Naive thymus-derived CD4-positive, alpha-beta T cell (primary cell): ENCODE data around the gene SUFU. TPM values are rescaled to one million over a fixed set of nuclear protein-coding genes. Genes with fewer than 3 reads are reported as not detected.

Source experiments
- ATAC-seq: fragments of 150-1000 bp; cut with Tn5 transposase; 2 replicates; pipeline ENCODE4 v1.10.0; 2021; ENCODE audit warnings: mild to moderate bottlenecking, moderate library complexity
- CTCF ChIA-PET: fragments of 350-600 bp; sonication (Branson Sonifier 250); formaldehyde crosslinking; loops from one replicate; lab custom pipeline; 2021; ENCODE audit warnings: antibody characterized with exemption; lab: Charles Lee
- POLR2A ChIA-PET: fragments of 350-600 bp; sonication (Branson Sonifier 250); formaldehyde crosslinking; loops from one replicate; lab custom pipeline; 2021; ENCODE audit warnings: antibody characterized with exemption, inconsistent platforms; lab: Charles Lee
- DNase-seq, 9 donors: peaks; one replicate each; pipeline versions ENCODE4 v3.0.0 to v3.0.0-alpha.2; 2020 to 2022; ENCODE audit warnings: mixed read lengths in 1 of 9
- H3K27ac ChIP-seq: one replicate; pipeline ENCODE4 v1.7.0; 2013; ENCODE audit warnings: mild to moderate bottlenecking, low read depth, low read length, moderate library complexity
- H3K27me3 ChIP-seq, 2 donors: one replicate each; pipeline ENCODE4 v1.7.0; 2013; ENCODE audit warnings: low read length in 2 of 2, mild to moderate bottlenecking in 2 of 2, moderate library complexity in 2 of 2; ENCODE audit not compliant: control insufficient read depth in 2 of 2, insufficient read depth in 2 of 2
- H3K36me3 ChIP-seq, 3 experiments: 1 replicate in 2 of 3; 2 replicates in 1 of 3; pipeline ENCODE4 v1.7.0; 2013; ENCODE audit warnings: low read length in 3 of 3, mild to moderate bottlenecking in 3 of 3, moderate library complexity in 1 of 3; ENCODE audit not compliant: insufficient read depth in 3 of 3, control insufficient read depth in 2 of 3
- H3K4me1 ChIP-seq, 2 donors: one replicate each; pipeline ENCODE4 v1.7.0; 2013; ENCODE audit warnings: low read length in 2 of 2, mild to moderate bottlenecking in 2 of 2, moderate library complexity in 1 of 2; ENCODE audit not compliant: control insufficient read depth in 2 of 2, insufficient read depth in 2 of 2
- H3K4me3 ChIP-seq: 2 replicates; pipeline ENCODE4 v1.7.0; 2013; ENCODE audit warnings: mild to moderate bottlenecking, low read length
- H3K9me3 ChIP-seq, 3 experiments: 1 replicate in 2 of 3; 2 replicates in 1 of 3; pipeline ENCODE4 v1.7.0; 2013; ENCODE audit warnings: low read length in 3 of 3; ENCODE audit not compliant: control insufficient read depth in 2 of 3
- H3K27ac Mint-ChIP-seq, 9 donors: one replicate each; pipeline ENCODE4 v1.8.0; 2020 to 2022; ENCODE audit warnings: mixed read lengths in 9 of 9, mild to moderate bottlenecking in 8 of 9, moderate library complexity in 5 of 9, inconsistent platforms in 2 of 9
- H3K27me3 Mint-ChIP-seq, 5 donors: one replicate each; pipeline ENCODE4 v1.8.0; 2021 to 2022; ENCODE audit warnings: mixed read lengths in 5 of 5, mild to moderate bottlenecking in 1 of 5
- H3K36me3 Mint-ChIP-seq, 5 donors: one replicate each; pipeline ENCODE4 v1.8.0; 2020 to 2022; ENCODE audit warnings: mixed read lengths in 5 of 5, mild to moderate bottlenecking in 3 of 5, inconsistent platforms in 1 of 5
- H3K4me1 Mint-ChIP-seq, 7 donors: one replicate each; pipeline ENCODE4 v1.8.0; 2020 to 2022; ENCODE audit warnings: mixed read lengths in 7 of 7, mild to moderate bottlenecking in 3 of 7, inconsistent platforms in 1 of 7
- H3K4me3 Mint-ChIP-seq, 10 donors: one replicate each; pipeline ENCODE4 v1.8.0; 2020 to 2022; ENCODE audit warnings: mild to moderate bottlenecking in 10 of 10, mixed read lengths in 10 of 10, moderate library complexity in 6 of 10, inconsistent platforms in 2 of 10
- H3K9me3 Mint-ChIP-seq, 11 donors: one replicate each; pipeline ENCODE4 v1.8.0; 2020 to 2022; ENCODE audit warnings: mixed read lengths in 11 of 11, mild to moderate bottlenecking in 4 of 11, inconsistent platforms in 1 of 11, moderate library complexity in 1 of 11
- intact Hi-C, 2 donors: fragments of 100-400 bp; cut with micrococcal nuclease; formaldehyde crosslinking; loops; one replicate each; pipeline ENCODE4 v1.15.1; 2023
- polyA plus RNA-seq, 2 donors: library from polyadenylated mRNA; unstranded; fragments of 300-500 nt; fragmentation: Illumina TruSeq; gene quantifications; one replicate each; pipeline ENCODE4 v1.2.3, GENCODE V29; 2021
- total RNA-seq, 6 experiments: library from RNA in 5 of 6; stranded (reverse) in 5 of 6; gene quantifications; 1 replicate in 5 of 6; 2 replicates in 1 of 6; pipeline ENCODE4 v1.2.3 and lab custom pipeline; 2021 to 2026

SUFU gene
- total and polyA plus RNA-seq, 7 experiments from 2014 or later = 2.9 to 17.5 (median 14.4) TPM

DNA sequence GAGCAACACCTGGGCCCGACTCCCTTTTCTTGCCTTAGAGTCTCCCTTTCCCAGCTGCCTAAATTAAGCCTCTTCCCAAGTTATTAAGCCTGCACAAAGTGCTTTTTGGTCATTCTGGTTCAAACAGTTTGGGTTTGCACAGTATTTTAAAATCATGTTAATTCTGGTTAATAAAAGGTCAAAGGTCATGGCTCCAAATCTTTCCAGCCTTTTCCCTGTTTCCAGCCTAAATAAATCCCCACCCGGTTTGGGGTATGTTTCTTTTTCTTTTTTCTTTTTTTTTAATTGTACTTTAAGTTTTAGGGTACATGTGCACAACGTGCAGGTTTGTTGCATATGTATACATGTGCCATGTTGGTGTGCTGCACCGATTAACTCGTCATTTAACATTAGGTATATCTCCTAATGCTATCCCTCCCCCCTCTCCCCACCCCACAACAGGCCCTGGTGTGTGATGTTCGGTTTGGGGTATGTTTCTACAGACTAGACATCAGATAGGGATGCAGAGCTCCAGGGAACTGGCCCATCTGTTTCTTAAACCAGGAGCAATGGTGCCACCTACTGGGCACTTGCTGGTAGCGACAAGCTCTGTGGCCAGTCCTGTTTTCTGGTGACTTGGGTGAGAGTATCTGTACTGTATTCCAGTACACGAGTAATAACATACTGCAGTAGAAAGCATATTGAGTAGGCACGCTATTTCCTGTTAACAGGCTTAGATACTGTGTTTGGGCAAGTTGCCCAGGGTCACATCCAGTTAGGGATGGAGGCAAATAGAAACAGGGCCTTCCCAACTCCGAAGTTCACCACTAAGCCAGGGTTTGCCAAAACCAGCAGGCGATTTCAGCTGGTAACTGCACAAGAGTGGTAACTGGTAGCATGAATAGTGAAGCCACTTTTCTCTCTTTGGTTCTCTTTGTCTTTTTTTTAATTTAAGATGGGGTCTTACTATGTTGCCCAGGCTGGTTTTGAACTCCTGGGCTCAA is 80.0 kb downstream of the SUFU start:
- POLR2A ChIA-PET = interaction anchor here (0.6 to 1.6 kb wide), 10 partner anchors 18 to 764 kb away, joined by 3 to 8 read pairs (median 3); partner anchors contain the start of gene SUFU
- Mint-ChIP-seq H3K4me1 (peaks cover 6 to 21% (median 16%) of the 10 kb centered on the region in 7 donors), H3K36me3 (peaks cover 0 to 4% (median 0%) of the 10 kb centered on the region in 5 donors)

DNA sequence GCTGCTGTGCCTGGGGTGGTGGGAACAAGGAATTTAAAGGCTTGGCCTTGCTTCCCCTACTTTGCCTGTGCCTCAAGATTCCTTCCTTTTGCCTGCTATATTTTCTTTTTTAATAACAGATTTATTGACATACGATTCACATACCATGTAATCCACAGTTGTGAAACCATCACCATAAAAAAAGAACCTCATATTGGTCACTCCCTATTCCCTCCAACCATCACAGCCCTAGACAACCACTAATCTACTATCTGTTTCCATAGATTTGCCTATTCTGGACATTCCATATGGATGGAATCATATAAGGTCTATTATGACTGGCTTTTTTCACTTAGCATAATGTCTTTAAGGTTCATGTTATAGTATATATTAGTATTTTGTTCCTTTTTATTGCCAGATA is 81.3 kb downstream of the SUFU start:
- no peak overlapping the region for H3K27ac Mint-ChIP-seq
- ChIA-PET CTCF (interaction anchor here (0.7 to 2.6 kb wide), 5 partner anchors 49 to 416 kb away, joined by 4 to 32 read pairs (median 7); partner anchors contain the start of genes ACTR1A and SUFU), POLR2A (no interaction called here)
- DNase-seq (no peak), ATAC-seq (no peak)
- H3K36me3 Mint-ChIP-seq = peaks cover 0 to 4% (median 0%) of the 10 kb centered on the region in 5 donors
- no peak overlapping the region for H3K4me3 Mint-ChIP-seq
- no peak overlapping the region for H3K4me3 ChIP-seq
- no peaks in the 10 kb centered on the region for H3K4me1 ChIP-seq
- H3K27me3 Mint-ChIP-seq = no peaks in the 10 kb centered on the region
- H3K4me1 Mint-ChIP-seq = peaks cover 4 to 14% (median 6%) of the 10 kb centered on the region in 7 donors
- intact Hi-C loops = no loop called here
- no peaks in the 10 kb centered on the region for H3K27me3 ChIP-seq
- no peaks in the 10 kb centered on the region for H3K9me3 Mint-ChIP-seq
- H3K9me3 ChIP-seq = no peaks in the 10 kb centered on the region
- no peak overlapping the region for H3K27ac ChIP-seq
- H3K36me3 ChIP-seq = no peaks in the 10 kb centered on the region

More for the DNA sequence above, 80.0 kb downstream of the SUFU start:
- H3K9me3 Mint-ChIP-seq = no peaks in the 10 kb centered on the region
- H3K4me3 ChIP-seq = no peak overlapping the region
- no peaks in the 10 kb centered on the region for H3K9me3 ChIP-seq
- peak overlapping the region in 5 of 9 donors; percentile 14 to 76 (median 47) for H3K27ac Mint-ChIP-seq
- H3K27me3 ChIP-seq = no peaks in the 10 kb centered on the region
- H3K27me3 Mint-ChIP-seq = no peaks in the 10 kb centered on the region
- ATAC-seq (peak; percentile 97), DNase-seq (peak; percentile 57 to 79 (median 76))
- H3K4me1 ChIP-seq = no peaks in the 10 kb centered on the region
- no peak overlapping the region for H3K4me3 Mint-ChIP-seq
- no peak overlapping the region for H3K27ac ChIP-seq
- intact Hi-C loops = loop anchor here (1.0 to 5.0 kb wide), 7 partner anchors 80 to 414 kb away; partner anchors contain the start of gene SUFU (in 2 of the 2)
- H3K36me3 ChIP-seq = no peaks in the 10 kb centered on the region
- CTCF ChIA-PET = interaction anchor here (0.5 to 3.4 kb wide), 29 partner anchors 14 to 415 kb away, joined by 3 to 39 read pairs (median 4); partner anchors contain the start of genes ACTR1A, NFKB2, SUFU and TRIM8

DNA sequence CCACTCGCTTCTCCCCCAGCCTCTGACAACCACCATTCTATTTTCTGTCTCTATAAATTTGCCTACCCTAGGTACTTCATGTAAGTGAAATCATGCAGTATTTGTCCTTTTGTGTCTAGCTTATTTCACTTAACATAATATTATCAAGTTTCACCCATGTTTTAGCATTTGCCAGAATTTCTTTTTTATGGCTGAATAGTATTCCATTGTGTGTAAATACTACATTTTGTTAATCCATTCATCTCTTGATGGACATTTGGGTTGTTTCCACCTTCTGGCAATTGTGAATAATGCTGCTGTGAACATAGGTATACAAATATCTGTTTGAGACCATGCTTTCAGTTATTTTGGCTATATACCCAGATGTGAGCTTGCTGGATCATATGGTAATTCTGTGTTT is 83.1 kb downstream of the SUFU start:
- Histone ChIP-seq H3K4me3 (no peak overlapping the region), H3K9me3 (no peaks in the 10 kb centered on the region), H3K27me3 (no peaks in the 10 kb centered on the region), H3K36me3 (no peaks in the 10 kb centered on the region), H3K4me1 (no peaks in the 10 kb centered on the region), H3K27ac (no peak overlapping the region)
- H3K27ac Mint-ChIP-seq = peak overlapping the region in 1 of 9 donors; percentile 39
- POLR2A ChIA-PET = no interaction called here
- CTCF ChIA-PET = no interaction called here
- DNase-seq = no peak
- H3K9me3 Mint-ChIP-seq = no peaks in the 10 kb centered on the region
- H3K36me3 Mint-ChIP-seq = peaks cover 0 to 9% (median 0%) of the 10 kb centered on the region in 5 donors
- H3K27me3 Mint-ChIP-seq = no peaks in the 10 kb centered on the region
- H3K4me3 Mint-ChIP-seq = no peak overlapping the region
- H3K4me1 Mint-ChIP-seq = peaks cover 0 to 9% (median 4%) of the 10 kb centered on the region in 7 donors
- intact Hi-C loops = no loop called here
- no peak for ATAC-seq

GRCh38 chr10:102588875-102589274 is 85.1 kb downstream of the SUFU start:
- Mint-ChIP-seq H3K4me1 (peaks cover 0 to 5% (median under 1%) of the 10 kb centered on the region in 7 donors), H3K9me3 (no peaks in the 10 kb centered on the region), H3K27ac (peak overlapping the region in 1 of 9 donors; percentile 71), H3K4me3 (no peak overlapping the region), H3K36me3 (peaks cover 0 to 15% (median 2%) of the 10 kb centered on the region in 5 donors), H3K27me3 (no peaks in the 10 kb centered on the region)
- Histone ChIP-seq H3K36me3 (peaks cover 0 to 7% (median 0%) of the 10 kb centered on the region in 3 experiments), H3K4me3 (no peak overlapping the region), H3K27ac (no peak overlapping the region), H3K9me3 (no peaks in the 10 kb centered on the region), H3K4me1 (no peaks in the 10 kb centered on the region), H3K27me3 (no peaks in the 10 kb centered on the region)
- DNase-seq (no peak), ATAC-seq (no peak)
- intact Hi-C loops = no loop called here
- CTCF ChIA-PET = interaction anchor here (0.7 kb wide), 1 partner anchor 108 kb away, joined by 3 read pairs; no protein-coding TSS in a partner anchor
- POLR2A ChIA-PET = no interaction called here

DNA sequence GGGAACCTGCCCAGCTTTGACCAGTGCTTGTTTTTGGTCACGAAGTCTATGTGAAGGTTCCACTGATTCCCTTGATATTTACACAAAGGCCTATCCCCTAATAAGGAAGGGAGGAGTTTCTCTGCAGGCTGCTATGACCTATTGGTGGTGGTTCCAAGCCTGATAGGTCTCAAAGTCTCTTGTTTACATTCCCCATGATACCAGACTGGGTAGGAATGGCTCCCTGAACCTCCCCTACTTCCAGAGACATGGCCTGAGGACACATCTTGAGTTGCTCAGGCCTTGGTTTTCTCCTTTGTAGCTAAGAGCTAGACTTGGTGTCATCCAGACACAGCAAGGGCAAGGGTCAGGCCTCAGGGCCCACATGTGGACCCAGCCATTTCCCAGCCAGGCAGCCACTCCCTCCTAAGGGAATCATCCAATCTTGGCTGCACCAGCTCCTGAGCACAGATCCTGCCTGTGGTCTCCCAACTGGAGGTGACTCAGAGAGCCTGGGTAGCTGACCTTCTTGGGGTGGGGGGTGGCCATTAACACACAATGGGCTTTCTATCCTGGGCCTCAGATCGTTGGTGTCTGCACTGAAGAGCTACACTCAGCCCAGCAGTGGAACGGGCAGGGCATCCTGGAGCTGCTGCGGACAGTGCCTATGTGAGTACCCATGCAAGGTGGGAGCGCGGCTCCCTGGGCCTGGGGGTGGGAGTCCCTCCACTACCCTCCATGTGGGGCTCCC is 89.5 kb downstream of the SUFU start:
- Mint-ChIP-seq H3K27ac (no peak overlapping the region), H3K9me3 (no peaks in the 10 kb centered on the region), H3K4me3 (no peak overlapping the region), H3K4me1 (peaks cover 0 to 5% (median 0%) of the 10 kb centered on the region in 7 donors), H3K36me3 (peaks cover under 1 to 20% (median 6%) of the 10 kb centered on the region in 5 donors), H3K27me3 (no peaks in the 10 kb centered on the region)
- DNase-seq (no peak), ATAC-seq (no peak)
- H3K27ac ChIP-seq = no peak overlapping the region
- no peaks in the 10 kb centered on the region for H3K9me3 ChIP-seq
- H3K4me1 ChIP-seq = no peaks in the 10 kb centered on the region
- intact Hi-C loops = no loop called here
- ChIA-PET POLR2A (no interaction called here), CTCF (no interaction called here)
- H3K4me3 ChIP-seq = no peak overlapping the region
- peaks cover 0 to 42% (median 0%) of the 10 kb centered on the region in 3 experiments for H3K36me3 ChIP-seq
- no peaks in the 10 kb centered on the region for H3K27me3 ChIP-seq

GRCh38 chr10:102593804-102594079 is 90.0 kb downstream of the SUFU start:
- H3K27ac ChIP-seq = no peak overlapping the region

More at GRCh38 chr10:102593804-102594079, 90.0 kb downstream of the SUFU start:
- ATAC-seq = no peak
- CTCF ChIA-PET = no interaction called here
- DNase-seq = no peak
- intact Hi-C loops = no loop called here
- POLR2A ChIA-PET = no interaction called here
- Mint-ChIP-seq H3K27me3 (no peaks in the 10 kb centered on the region), H3K27ac (no peak overlapping the region), H3K9me3 (no peaks in the 10 kb centered on the region), H3K4me3 (no peak overlapping the region), H3K36me3 (peaks cover 4 to 25% (median 9%) of the 10 kb centered on the region in 5 donors), H3K4me1 (peaks cover 0 to 5% (median 0%) of the 10 kb centered on the region in 7 donors)
- no peaks in the 10 kb centered on the region for H3K27me3 ChIP-seq
- H3K4me1 ChIP-seq = no peaks in the 10 kb centered on the region
- H3K9me3 ChIP-seq = no peaks in the 10 kb centered on the region
- H3K4me3 ChIP-seq = no peak overlapping the region
- peaks cover 0 to 47% (median 0%) of the 10 kb centered on the region in 3 experiments for H3K36me3 ChIP-seq
